Heart left ventricle (tissue), 13 donors: ENCODE results near the gene BABAM1.

Source experiments
- CTCF ChIP-seq, 12 donors: fragments of 200-600 bp; sonication (generic) in 4 of 12; IDR thresholded peaks; one replicate each; pipeline versions ENCODE4 v1.5.0 to v1.8.0; 2018 to 2022; ENCODE audit warnings: antibody characterized with exemption in 12 of 12, mild to moderate bottlenecking in 5 of 12
- POLR2A ChIP-seq, 2 donors: fragments of 450-650 bp; IDR thresholded peaks; one replicate each; pipeline ENCODE4 v1.6.1; 2017; ENCODE audit warnings: antibody characterized with exemption in 2 of 2, mild to moderate bottlenecking in 2 of 2, moderate library complexity in 2 of 2
- donor health status: ischemic (EF 13 %, LVEDD 7.1; RV severe dilation, severe dysfunction).
- donor health status: DM: no; HTN: yes; CAD: no.
- donor health status: DM: no; HTN: no; CAD: no.
- donor health status: ischemic (EF 25% LVEDD 6.9; RV normal size, moderate dysfunction).
- donor health status: ischemic (EF 25% LVEDD 5.7; RV mildly dilated, moderate dysfunction).
- donor health status: ischemic (EF 35%, LVEDD 5.7; RV mildly dilated, moderate dysfunction).
- donor health status: nonischemic (EF 11% LVEDD 7.7; RV severe dilation, severe dysfunction).
- donor health status: DM: yes; HTN: yes; CAD: no.
- donor health status: PGD.
- donor health status: ischemic (EF 29% LVEDD 5.4; RV normal size, mild dysfunction).
- donor health status: nonischemic (EF 23%, LVEDD 6.1; RV moderate dilation, normal function).

- TF ChIP-seq CTCF (IDR thresholded peaks at IDR 0.05), result no peak
- TF ChIP-seq POLR2A (IDR thresholded peaks at IDR 0.05), result no peak
Measured at GRCh38 chr19:17320435-17320834, 53.2 kb downstream of the BABAM1 start.
